Fibroblast of skin of left quadriceps (primary cell): ENCODE measurements around the gene NT5C1A.

Source experiments
- DNase-seq, 2 experiments: peaks; one replicate each; pipeline ENCODE4 v3.0.0-alpha.2; 2013; ENCODE audit warnings: low read depth in 2 of 2

Gene NT5C1A

GRCh38 chr1:39659538-39659937 lies 12.4 kb downstream of the NT5C1A start:
- no peak for DNase-seq

- DNase-seq = no peak
Measured at GRCh38 chr1:39659110-39659509, 12.8 kb downstream of the NT5C1A start.

GRCh38 chr1:39657923-39658485 lies 13.9 kb downstream of the NT5C1A start:
- peak; percentile 15 to 23 for DNase-seq

GRCh38 chr1:39657402-39657801 lies 14.5 kb downstream of the NT5C1A start:
- DNase-seq = peak; percentile 20 to 22

GRCh38 chr1:39656391-39656790 lies 15.5 kb downstream of the NT5C1A start:
- DNase-seq = no peak

DNA sequence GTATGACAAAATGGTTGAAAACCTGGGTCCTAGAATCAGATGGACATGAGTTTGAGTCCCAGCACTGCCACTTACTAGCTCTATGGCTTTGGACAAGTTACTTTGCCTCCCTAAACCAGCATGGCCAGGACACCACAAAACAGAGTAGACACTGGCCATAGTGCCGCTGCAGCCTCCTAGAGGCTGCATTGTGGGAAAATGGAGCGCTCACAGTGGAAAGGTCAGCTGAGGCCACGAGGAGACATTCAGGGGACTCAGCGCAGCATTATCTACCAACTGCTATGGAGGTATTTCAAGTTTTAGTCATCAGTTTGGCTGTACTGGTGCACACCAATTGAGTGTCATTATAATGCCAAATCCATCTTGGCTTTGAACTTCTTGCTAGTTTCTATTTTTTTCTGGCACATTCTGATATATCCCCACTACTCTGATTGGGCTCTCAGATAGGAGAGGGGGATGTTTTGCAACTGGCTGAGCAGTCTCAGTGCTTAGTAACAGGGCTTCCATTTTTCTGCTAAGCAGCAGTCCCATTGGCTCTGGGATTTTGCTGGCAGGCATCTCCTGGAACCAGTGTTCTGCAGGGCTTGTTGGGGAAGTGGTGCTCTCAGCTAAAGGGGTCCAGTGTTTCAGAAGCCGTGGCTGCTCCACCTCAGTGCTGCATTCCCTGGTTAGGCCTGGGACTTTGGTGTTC lies 16.2 kb downstream of the NT5C1A start:
- DNase-seq = no peak

DNA sequence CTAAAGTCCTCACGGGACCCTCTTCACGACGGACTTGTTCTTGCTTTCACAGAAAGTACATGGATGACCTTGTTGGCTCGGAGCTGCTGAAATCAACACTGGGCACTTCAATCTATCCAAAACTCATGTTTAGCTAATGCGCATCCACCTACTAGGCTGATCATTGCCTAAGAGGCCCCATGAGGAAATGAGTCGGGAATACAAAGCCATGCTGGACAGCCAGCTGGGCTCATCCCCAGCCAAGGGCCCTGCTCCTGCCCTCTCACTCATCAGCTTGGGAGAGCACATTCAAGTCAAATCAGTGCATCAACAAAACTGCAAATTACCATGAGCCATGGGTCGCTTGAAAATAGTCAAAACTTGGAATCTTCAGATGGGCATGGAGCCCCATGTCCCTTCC lies 17.6 kb downstream of the NT5C1A start:
- DNase-seq = no peak

DNA sequence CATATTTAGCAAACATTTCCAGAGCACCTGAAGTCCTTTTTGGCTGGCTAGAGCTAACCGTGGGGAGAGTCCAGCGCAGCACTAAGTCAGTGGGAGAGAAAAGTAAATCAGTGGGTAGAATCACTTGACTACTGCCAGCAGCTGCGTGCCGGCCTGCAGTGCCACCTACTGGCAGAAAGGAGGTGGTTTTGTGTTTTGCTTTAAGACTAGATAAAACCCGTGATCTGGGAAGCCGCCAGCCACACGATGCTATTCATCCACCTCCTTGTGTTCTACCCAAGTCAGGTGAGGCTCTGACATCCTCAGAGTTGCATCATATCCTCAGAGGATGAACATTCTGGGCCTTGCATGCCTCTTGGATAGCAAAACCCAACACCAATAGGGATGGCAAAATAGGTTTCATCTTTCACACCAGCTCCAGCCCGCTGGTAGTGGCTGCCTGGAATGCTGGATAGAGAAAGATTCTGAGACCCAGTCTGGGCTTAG lies 18.3 kb downstream of the NT5C1A start:
- peak; percentile 25 to 31 for DNase-seq

DNA sequence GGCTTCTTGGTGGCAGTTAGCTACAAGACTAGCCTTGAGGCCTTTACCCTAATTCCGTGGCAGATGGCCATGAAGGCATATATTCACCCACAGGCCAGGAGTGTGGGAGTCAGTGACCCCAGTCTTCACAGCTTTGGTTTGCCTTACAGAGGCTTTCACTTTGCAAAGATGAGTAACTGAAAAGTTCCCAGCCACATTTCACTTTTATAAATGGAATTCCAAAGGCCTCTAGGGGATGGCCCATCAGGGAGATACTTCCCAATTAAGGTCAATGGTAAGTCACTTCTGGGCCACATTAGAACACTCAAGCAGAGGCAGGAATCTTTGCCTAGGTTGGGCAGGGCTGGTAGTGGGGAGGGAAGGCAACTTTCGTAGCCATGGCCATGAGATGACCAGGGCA lies 19.4 kb downstream of the NT5C1A start:
- no peak for DNase-seq

- no peak for DNase-seq
Measured at GRCh38 chr1:39652105-39652504, 19.8 kb downstream of the NT5C1A start.

DNA sequence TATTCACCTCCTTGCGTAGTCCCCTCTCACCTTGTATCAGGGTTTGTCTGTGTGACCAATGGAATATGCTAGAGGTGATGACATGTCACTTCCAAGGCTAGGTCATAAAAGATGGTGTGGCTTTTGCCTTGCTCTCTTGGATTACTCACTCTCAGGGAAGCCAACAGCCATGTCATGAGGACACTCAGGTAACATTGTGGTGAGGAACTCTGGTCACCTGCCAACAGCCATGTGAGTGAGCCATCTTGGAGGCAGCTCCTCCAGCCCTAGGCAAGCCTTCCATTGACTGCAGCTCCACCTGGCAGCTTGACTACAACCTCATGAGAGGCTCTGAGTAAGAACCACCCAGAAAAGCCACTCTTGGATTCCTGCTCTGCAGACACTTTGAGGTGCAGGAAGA lies 21.5 kb downstream of the NT5C1A start:
- no peak for DNase-seq

DNA sequence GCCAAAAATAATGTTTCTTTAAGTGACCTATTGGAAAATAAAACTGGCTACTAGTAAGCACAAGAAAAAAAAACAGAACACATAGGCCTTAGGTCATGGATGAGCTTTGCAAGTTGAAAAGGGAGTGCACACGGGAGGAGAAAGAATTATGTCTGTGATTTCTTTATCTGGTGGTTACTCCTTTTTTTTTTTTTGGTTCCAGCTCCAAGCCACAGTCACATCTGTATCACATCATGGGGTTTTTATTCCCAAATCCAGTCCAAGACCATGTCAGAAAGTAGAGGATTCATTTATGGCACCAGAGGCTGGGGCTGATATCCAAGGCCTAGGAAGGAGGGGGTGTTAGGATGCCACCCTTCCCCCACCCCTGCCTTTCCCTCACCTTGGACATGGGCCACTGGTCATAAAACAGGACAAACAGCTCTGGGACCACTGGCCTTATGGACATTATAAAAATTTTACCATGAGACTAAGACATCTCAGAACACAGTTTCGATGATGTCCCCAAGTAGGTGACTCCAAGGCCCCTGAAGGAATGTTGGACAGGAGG lies 22.2 kb downstream of the NT5C1A start:
- no peak for DNase-seq

GRCh38 chr1:39648496-39648895 lies 23.4 kb downstream of the NT5C1A start:
- DNase-seq = no peak

GRCh38 chr1:39647247-39647646 lies 24.7 kb downstream of the NT5C1A start:
- no peak for DNase-seq

DNA sequence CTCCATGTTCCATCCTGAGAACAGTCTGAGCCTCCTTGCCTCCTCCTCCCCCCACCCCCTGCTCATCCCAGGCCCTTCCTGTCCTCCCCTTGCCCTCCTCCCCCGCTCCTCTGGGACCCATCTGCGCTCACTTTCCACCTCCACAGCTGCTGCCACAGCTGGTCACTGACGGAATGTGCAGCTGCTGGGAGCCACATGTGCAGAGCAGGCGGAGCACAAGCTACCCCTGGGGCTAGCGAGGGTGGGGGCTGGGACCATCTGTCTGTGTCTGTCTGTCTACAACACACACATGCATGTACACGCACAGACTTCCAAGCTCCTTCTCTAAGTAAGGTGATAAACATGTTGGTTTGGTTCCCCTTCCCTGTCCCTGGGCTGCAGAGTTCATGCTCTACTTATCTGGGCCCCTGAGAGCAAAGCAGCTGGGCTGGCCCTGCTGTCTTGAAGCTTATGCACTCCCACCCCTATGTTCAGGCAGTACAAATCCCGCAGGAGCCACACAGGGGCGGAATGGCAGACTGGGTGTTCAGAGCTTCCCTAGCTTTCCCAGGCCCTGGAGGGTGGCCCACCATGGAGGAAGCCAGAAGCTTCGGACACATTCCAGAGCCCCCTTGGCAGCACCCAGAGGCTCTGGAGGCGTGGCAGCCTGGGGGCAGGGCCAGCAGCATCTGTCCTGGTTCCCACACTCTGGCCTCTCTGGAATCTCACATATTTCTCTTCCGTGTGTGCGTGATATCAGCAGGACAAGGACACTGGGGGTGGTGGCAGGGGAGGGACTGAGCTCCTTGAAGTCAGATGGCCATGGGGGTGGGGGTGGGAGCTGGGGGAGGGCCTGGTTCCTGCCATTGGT lies 25.4 kb downstream of the NT5C1A start:
- DNase-seq = peak; percentile 49 to 61

DNA sequence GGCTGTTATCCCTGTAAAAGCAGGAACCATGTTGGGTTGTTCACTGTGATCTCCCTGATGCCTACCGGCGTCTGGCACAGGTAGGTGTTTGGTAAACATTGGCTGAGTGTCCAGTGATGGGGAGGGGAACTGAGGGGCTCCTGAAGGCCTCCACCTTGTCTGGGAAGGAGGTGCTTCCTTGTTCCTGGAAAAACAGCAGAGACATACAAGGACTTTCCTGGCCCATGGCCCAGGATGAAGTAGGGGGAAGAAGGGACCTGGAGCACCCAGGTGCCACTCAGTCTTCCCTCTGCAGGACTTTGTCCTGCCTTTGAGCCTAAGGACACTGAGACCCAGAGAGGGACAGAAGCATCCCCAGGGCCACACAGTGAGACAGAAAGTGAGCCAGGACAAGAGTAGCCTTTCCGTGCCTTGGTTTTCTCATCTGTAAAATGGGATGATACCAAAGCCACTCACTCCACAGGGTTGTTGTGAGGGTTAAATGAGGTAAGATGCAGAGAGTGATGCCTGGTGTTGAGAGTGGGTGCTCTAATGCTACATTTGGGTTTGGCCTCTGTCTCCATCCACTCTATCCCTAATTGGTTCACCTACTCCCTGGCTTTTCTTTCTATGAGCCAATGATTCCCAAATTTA lies 26.4 kb downstream of the NT5C1A start:
- no peak for DNase-seq

DNA sequence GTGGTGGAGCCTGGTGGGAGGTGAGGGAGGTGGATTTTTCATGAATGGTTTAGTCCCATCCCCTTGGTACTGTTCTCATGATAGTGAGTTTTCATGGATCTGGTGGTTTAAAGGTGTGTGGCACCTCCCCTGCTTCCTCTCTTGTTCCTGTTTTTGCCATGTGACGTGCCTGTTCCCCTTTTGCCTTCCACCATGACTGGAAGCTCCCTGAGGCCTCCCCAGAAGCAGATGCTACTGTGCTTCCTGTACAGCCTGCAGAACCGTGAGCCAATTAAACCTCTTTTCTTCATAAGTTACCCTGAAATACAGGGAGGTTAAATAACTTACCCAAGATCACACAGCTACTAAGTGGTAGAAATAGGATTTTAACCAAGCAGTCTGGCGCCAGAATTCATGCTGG lies 28.2 kb downstream of the NT5C1A start:
- no peak for DNase-seq

GRCh38 chr1:39642796-39643195 lies 29.1 kb downstream of the NT5C1A start:
- no peak for DNase-seq

GRCh38 chr1:39640861-39641260 lies 31.0 kb downstream of the NT5C1A start:
- no peak for DNase-seq

DNA sequence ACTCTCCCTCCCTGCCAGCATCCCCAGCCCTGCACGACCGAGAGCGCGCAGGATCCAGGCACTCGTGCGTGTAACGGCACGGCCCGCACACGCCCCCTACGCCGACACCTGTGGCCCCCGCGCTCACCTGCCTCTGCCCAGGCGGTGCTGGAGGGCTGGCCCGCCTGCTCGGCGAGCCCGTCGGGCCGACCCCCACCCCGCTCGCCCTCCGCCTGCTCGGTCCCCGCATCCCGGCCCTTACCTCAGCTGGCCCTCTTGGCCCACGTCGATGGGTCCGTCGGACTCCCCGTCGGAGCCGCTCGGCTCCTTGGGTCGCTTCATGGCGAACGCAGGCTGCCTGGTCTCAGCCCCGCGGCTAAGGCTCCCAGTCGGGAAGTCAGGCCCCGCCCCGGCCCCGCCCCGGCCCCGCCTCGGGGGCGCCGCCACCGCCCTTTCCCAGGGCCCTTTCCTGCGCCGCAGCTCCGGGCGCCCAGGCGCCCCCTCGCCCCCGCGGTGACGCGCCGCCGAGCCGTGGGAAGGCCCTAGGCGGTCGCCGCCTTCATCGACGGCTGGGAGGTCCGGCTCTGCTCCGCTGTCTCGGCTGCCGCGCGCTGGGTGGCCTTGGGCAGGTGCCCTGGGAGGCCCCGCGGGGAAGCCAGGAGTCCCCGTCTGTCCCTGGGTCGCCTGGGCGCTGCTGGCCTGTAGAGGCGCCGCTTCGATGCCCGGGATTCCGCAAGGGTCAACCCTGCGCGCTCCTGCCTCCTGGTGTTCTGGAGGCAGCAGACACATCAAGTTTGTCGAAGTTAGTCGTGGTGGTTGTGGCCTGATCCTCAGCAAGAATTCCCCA lies 32.4 kb downstream of the NT5C1A start, which contains the start of gene HEYL:
TSS of gene HEYL (minus strand) at position 339 of the 826 bp plus-strand sequence. CDS start at position 321, 18 bp downstream.
- DNase-seq = no peak

DNA sequence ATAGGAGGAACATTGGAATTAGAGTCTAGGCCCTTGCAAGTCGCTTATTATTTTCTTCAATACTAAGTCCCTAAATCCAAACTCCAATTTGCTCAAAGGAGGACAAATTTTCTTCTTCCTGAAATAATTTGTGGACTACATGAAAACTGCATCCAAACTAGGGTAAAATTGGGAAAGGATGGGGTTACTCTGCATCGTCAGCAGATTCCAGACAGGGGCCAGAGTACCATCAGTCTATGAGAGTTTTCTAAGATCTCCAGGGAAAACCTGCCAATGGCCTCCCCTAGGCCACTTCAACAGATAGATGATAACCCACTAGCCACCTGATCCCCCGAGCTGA lies 33.0 kb downstream of the NT5C1A start:
- no peak for DNase-seq
